Loucy (cell line): ENCODE results near the gene CACNA1D.

Experiments
- CTCF ChIP-seq: fragments of 200-600 bp; sonication (generic); conservative IDR thresholded peaks from 2 replicates; pipeline ENCODE4 v1.5.1; 2014; ENCODE audit warnings: mild to moderate bottlenecking, antibody characterized with exemption, low read length
- EZH2phosphoT487 ChIP-seq: fragments of 200-600 bp; IDR thresholded peaks from 2 replicates; pipeline ENCODE4 v1.6.1; 2018; ENCODE audit warnings: antibody characterized with exemption, mild to moderate bottlenecking, moderate library complexity, borderline replicate concordance

DNA sequence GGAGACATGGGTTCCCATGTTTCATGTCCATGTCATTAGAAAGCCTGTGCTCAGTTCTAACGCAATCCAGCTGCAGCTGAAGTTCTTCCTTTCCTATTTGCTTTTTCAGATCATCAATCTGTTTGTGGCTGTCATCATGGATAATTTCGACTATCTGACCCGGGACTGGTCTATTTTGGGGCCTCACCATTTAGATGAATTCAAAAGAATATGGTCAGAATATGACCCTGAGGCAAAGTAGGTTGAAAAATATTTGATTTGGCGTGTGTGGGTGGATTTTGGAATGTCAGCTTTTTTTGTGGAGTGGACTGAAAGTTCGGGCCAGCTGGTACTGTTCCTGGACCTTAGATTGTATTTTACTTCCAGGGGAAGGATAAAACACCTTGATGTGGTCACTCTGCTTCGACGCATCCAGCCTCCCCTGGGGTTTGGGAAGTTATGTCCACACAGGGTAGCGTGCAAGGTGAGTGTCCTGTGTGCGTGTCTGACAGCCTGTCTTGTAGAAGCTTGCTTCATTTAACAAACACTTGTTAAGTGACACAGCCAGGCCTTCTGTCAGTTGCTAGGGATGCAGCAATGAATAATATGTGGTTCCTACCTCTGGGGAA lies 282.2 kb downstream of the CACNA1D start:
- TF ChIP-seq CTCF = no peak
- no peak for TF ChIP-seq EZH2phosphoT487
